ENCODE measurements around the gene TOR1AIP1. TPM values are rescaled to one million over a fixed set of nuclear protein-coding genes. Genes with fewer than 3 reads are reported as not detected.

TOR1AIP1 gene
- total RNA-seq, 1 donor from 2014 or later: 11.1 TPM

DNA sequence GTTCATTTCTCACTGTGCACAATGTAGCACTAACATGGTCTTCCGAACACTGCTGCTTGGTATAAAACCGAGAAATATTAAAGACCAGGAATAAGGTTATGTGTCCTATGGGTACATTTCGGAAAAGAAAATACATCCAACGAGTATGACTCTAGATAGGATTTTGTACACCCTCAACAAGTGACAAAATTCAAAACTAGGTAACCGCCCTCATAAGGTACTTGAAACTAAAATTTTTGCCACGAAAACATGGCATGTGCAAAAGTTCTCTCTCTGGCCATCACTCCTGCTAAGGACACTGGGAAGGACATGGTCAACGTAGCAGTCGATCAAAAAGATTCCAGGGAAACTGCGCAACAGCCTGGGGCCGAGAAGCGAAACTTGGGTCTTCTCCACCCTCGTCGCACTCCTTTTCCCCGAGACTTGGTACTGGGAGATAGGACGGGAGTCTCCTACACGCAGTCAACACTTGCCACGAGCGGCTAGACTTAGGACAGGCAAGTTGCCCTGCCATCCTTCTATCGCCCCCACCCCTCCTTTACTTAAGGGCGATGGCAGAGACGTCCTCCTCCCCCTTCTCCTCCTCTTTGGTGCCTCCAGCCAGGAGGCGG, 338 bp upstream of the TOR1AIP1 start:
- H3K36me3 Mint-ChIP-seq (ENCODE audit: unreplicated experiment): no peaks in the 10 kb centered on the region
- TF ChIP-seq, protein P1, sequence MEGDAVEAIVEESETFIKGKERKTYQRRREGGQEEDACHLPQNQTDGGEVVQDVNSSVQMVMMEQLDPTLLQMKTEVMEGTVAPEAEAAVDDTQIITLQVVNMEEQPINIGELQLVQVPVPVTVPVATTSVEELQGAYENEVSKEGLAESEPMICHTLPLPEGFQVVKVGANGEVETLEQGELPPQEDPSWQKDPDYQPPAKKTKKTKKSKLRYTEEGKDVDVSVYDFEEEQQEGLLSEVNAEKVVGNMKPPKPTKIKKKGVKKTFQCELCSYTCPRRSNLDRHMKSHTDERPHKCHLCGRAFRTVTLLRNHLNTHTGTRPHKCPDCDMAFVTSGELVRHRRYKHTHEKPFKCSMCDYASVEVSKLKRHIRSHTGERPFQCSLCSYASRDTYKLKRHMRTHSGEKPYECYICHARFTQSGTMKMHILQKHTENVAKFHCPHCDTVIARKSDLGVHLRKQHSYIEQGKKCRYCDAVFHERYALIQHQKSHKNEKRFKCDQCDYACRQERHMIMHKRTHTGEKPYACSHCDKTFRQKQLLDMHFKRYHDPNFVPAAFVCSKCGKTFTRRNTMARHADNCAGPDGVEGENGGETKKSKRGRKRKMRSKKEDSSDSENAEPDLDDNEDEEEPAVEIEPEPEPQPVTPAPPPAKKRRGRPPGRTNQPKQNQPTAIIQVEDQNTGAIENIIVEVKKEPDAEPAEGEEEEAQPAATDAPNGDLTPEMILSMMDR (IDR thresholded peaks at IDR 0.05; ENCODE audit: partially characterized antibody, unreplicated experiment): no peak
- H3K4me3 Mint-ChIP-seq (ENCODE audit: unreplicated experiment): peak overlapping the region; percentile 97
- H3K27ac Mint-ChIP-seq (ENCODE audit: unreplicated experiment): peak overlapping the region; percentile 100
- no peak for DNase-seq
- peaks cover 3% of the 10 kb centered on the region for H3K27me3 Mint-ChIP-seq (ENCODE audit: unreplicated experiment)
- H3K4me1 Mint-ChIP-seq (ENCODE audit: low read depth, unreplicated experiment): peaks cover 10% of the 10 kb centered on the region
- peaks cover 17% of the 10 kb centered on the region for H3K9me3 Mint-ChIP-seq (ENCODE audit: unreplicated experiment)

DNA sequence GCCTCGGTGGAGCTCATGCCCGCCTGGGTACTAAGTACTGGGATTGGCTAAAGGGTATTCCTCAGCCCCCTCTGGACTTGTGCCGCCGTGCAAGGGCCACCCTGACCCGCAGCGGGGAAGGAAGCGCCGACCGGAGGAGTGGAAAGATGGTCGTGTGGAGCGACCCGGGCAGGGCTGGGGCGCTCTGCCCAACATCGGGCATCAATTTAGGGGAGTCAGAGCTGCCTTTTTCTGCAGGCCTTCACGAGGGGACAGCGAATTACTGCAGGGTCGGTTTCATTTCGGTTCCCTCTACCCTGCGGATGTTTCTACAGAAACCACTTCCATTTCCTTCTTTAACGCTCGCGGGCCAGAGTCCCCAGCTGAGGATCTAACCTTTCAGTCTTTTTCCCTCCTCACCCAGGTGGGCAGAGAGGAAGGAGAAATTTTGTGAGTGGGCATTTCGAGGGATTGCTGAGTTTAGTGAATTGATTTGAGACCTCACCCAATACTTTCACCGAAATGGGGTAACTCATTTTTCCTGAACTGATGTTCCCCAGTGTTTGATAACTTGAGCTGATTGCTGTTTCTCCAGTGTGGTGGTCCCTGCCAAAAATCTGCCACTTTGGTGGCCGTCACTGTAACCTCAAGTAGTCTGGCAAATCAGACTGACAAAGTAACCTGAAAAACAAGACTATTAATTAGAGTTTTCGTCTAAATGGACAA, 1.1 kb downstream of the TOR1AIP1 start:
- H3K4me3 Mint-ChIP-seq (ENCODE audit: unreplicated experiment): peak overlapping the region; percentile 97

DNA sequence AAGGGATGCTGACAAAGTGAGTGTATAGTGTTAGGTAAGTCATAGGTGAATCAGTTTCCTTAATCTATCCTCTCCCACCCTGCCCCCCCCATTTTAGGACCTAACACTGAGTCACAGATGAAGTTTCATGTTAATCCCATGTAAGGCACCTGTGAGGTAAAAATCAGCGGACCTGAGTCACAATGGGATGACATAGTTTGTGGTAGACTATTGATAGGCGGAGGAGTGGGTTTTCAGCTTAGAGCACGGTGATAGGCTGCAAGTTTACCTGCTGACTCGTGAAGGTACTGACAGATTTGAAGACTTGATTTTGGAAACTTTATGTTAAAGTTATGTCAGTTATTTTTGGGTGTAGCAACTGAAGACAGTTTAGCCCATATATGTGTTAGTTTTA, 1.7 kb downstream of the TOR1AIP1 start:
- Mint-ChIP-seq H3K9me3 (ENCODE audit: unreplicated experiment) (peaks cover 13% of the 10 kb centered on the region), H3K4me3 (ENCODE audit: unreplicated experiment) (peak overlapping the region; percentile 97), H3K4me1 (ENCODE audit: low read depth, unreplicated experiment) (peaks cover 10% of the 10 kb centered on the region), H3K36me3 (ENCODE audit: unreplicated experiment) (no peaks in the 10 kb centered on the region), H3K27me3 (ENCODE audit: unreplicated experiment) (peaks cover 3% of the 10 kb centered on the region), H3K27ac (ENCODE audit: unreplicated experiment) (peak overlapping the region; percentile 72)
- TF ChIP-seq, protein P1 (IDR thresholded peaks at IDR 0.05; ENCODE audit: partially characterized antibody, unreplicated experiment): no peak
- no peak for DNase-seq

More for the DNA sequence above, 1.1 kb downstream of the TOR1AIP1 start:
- TF ChIP-seq, protein P1 (IDR thresholded peaks at IDR 0.05; ENCODE audit: partially characterized antibody, unreplicated experiment): no peak
- peaks cover 10% of the 10 kb centered on the region for H3K4me1 Mint-ChIP-seq (ENCODE audit: low read depth, unreplicated experiment)
- no peaks in the 10 kb centered on the region for H3K36me3 Mint-ChIP-seq (ENCODE audit: unreplicated experiment)
- peaks cover 3% of the 10 kb centered on the region for H3K27me3 Mint-ChIP-seq (ENCODE audit: unreplicated experiment)
- H3K27ac Mint-ChIP-seq (ENCODE audit: unreplicated experiment): peak overlapping the region; percentile 72
- DNase-seq: no peak
- H3K9me3 Mint-ChIP-seq (ENCODE audit: unreplicated experiment): peaks cover 13% of the 10 kb centered on the region

DNA sequence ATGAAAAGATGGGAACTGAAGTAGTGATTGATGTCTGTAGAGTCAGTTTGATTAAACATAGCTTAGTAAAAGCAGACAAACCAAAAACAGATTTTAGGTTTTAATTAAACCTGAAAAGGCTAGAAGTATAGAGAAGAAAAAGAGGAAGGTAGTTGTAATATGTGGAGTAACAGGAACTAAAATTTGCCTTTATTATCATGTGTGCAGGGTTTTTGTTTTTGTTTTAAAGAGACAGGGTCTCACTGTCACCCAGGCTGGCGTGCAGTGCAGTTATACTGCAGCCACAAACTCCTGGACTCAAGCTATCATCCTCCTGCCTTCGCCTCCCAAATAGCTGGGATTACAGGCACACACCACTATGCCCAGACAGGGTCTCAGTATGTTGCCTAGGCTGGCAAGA, 6.0 kb downstream of the TOR1AIP1 start:
- no peaks in the 10 kb centered on the region for H3K27me3 Mint-ChIP-seq (ENCODE audit: unreplicated experiment)
- no peak overlapping the region for H3K4me3 Mint-ChIP-seq (ENCODE audit: unreplicated experiment)
- peaks cover 3% of the 10 kb centered on the region for H3K4me1 Mint-ChIP-seq (ENCODE audit: low read depth, unreplicated experiment)
- TF ChIP-seq, protein P1 (IDR thresholded peaks at IDR 0.05; ENCODE audit: partially characterized antibody, unreplicated experiment): no peak
- H3K27ac Mint-ChIP-seq (ENCODE audit: unreplicated experiment): no peak overlapping the region
- DNase-seq: no peak
- H3K9me3 Mint-ChIP-seq (ENCODE audit: unreplicated experiment): no peaks in the 10 kb centered on the region
- no peaks in the 10 kb centered on the region for H3K36me3 Mint-ChIP-seq (ENCODE audit: unreplicated experiment)

DNA sequence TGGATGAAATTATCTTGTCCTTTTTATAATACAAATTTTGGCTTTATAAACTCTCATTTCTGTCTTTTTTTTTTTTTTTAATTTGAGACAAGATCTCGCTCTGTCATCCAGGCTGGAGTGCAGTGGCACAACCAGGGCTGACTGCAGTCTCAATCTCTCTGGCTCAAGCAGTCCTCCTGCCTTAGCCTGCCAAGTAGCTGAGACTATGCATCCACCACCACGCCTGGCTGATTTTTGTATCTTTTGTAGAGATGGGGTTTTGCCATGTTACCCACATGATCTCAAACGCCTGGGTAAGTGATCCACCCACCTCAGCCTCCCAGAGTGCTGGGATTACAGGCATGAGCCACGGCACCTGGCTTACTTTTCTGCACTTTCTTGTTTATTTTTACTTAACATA, 7.5 kb downstream of the TOR1AIP1 start:
- Mint-ChIP-seq H3K27ac (ENCODE audit: unreplicated experiment) (no peak overlapping the region), H3K9me3 (ENCODE audit: unreplicated experiment) (no peaks in the 10 kb centered on the region), H3K4me3 (ENCODE audit: unreplicated experiment) (no peak overlapping the region), H3K36me3 (ENCODE audit: unreplicated experiment) (no peaks in the 10 kb centered on the region), H3K4me1 (ENCODE audit: low read depth, unreplicated experiment) (no peaks in the 10 kb centered on the region), H3K27me3 (ENCODE audit: unreplicated experiment) (no peaks in the 10 kb centered on the region)
- TF ChIP-seq, protein P1 (IDR thresholded peaks at IDR 0.05; ENCODE audit: partially characterized antibody, unreplicated experiment): no peak
- no peak for DNase-seq

Data from glutamatergic neuron (in vitro differentiated cells).